HS-5 (cell line): ENCODE data around the gene GNAI1.
"Not testable (repeated sequence)": the region's sequence is repeated elsewhere in the genome, so short reads cannot be mapped to it uniquely, and the experiment has no call there.

ENCODE experiments used
- DNase-seq: peaks from one replicate; pipeline ENCODE4 v3.0.0-alpha.2; 2012; ENCODE audit warnings: low read depth

Gene GNAI1

GRCh38 chr7:80133361-80134114 is 1.1 kb upstream of the GNAI1 start:
- DNase-seq: no peak

- no peak for DNase-seq
These were observed 506 bp upstream of the GNAI1 start for GRCh38 chr7:80134115-80134535.

- DNase-seq: no peak
These were observed 876 bp downstream of the GNAI1 start for GRCh38 chr7:80135309-80136104.

- no peak for DNase-seq
These were observed 1.8 kb downstream of the GNAI1 start for GRCh38 chr7:80136261-80137055.

GRCh38 chr7:80137410-80137809 is 2.8 kb downstream of the GNAI1 start:
- DNase-seq: no peak

GRCh38 chr7:80139236-80139635 is 4.6 kb downstream of the GNAI1 start:
- no peak for DNase-seq

GRCh38 chr7:80140388-80140787 is 5.8 kb downstream of the GNAI1 start:
- no peak for DNase-seq

- DNase-seq: no peak
These were observed 6.7 kb downstream of the GNAI1 start for GRCh38 chr7:80141376-80141775.

- no peak for DNase-seq
These were observed 8.4 kb downstream of the GNAI1 start for GRCh38 chr7:80142853-80143580.

- DNase-seq: no peak
These were observed 11.3 kb downstream of the GNAI1 start for GRCh38 chr7:80145780-80146422.

GRCh38 chr7:80146545-80147182 is 12.0 kb downstream of the GNAI1 start:
- no peak for DNase-seq

- peak; percentile 78 for DNase-seq
These were observed 13.1 kb downstream of the GNAI1 start for GRCh38 chr7:80147543-80148391.

- DNase-seq: no peak
These were observed 16.1 kb downstream of the GNAI1 start for GRCh38 chr7:80150611-80151273.

- DNase-seq: no peak
These were observed 16.6 kb downstream of the GNAI1 start for GRCh38 chr7:80151274-80151665.

GRCh38 chr7:80153446-80153845 is 18.8 kb downstream of the GNAI1 start:
- no peak for DNase-seq

GRCh38 chr7:80154656-80155333 is 20.2 kb downstream of the GNAI1 start:
- no peak for DNase-seq

GRCh38 chr7:80155374-80155773 is 20.7 kb downstream of the GNAI1 start:
- no peak for DNase-seq

GRCh38 chr7:80157770-80158169 is 23.1 kb downstream of the GNAI1 start:
- not testable (repeated sequence) for DNase-seq

- no peak for DNase-seq
These were observed 25.2 kb downstream of the GNAI1 start for GRCh38 chr7:80159802-80160201.
